Measurements from ENCODE around the gene LRP1B.

Gene LRP1B

DNA sequence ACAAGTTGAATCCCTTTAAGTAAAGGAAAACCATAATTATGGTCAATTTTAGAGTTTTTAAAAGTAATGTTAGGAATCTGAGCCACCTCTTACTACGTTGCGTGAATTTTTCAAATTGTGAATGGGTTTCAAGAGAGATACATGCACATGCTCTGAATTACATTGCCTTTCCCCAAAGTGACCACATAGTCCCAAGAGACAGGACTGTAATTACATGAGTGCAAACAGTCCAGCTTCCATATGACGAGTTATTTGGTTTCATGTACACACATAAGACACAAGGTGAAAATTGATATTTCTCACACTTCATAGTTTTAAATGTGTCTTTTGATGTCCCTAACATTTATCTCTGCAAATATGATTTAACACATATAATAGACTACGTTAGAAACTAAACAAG lies 850.8 kb downstream of the LRP1B start:
- DNase-seq (ENCODE audit: extremely low read depth, low read depth) = no peak
- H3K4me3 ChIP-seq (replicated peaks; ENCODE audit: low read depth, low read length) = no peak overlapping the region
- TF ChIP-seq, protein P1, sequence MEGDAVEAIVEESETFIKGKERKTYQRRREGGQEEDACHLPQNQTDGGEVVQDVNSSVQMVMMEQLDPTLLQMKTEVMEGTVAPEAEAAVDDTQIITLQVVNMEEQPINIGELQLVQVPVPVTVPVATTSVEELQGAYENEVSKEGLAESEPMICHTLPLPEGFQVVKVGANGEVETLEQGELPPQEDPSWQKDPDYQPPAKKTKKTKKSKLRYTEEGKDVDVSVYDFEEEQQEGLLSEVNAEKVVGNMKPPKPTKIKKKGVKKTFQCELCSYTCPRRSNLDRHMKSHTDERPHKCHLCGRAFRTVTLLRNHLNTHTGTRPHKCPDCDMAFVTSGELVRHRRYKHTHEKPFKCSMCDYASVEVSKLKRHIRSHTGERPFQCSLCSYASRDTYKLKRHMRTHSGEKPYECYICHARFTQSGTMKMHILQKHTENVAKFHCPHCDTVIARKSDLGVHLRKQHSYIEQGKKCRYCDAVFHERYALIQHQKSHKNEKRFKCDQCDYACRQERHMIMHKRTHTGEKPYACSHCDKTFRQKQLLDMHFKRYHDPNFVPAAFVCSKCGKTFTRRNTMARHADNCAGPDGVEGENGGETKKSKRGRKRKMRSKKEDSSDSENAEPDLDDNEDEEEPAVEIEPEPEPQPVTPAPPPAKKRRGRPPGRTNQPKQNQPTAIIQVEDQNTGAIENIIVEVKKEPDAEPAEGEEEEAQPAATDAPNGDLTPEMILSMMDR (IDR thresholded peaks at IDR 0.05; ENCODE audit: low read depth, low read length, missing control alignments) = no peak

DNA sequence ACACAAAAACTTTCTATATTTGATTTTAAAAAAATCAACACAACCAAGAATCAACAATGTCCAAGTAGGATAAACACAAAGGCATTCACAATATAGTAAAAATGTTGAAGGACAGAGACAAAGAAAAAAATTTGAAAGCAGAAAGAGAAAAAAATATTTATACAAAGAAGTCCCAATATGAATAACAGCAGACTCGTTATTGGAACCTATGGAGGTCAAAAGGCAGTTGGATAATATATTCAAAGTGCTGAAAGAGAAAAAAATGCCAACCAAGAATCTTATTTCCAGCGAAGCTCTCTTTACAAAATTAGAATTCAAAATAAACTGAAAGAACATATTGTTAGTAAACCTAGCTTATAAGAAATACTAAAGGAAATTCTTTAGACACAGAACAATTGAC lies 859.5 kb downstream of the LRP1B start:
- no peak overlapping the region for H3K4me3 ChIP-seq (replicated peaks; ENCODE audit: low read depth, low read length)
- no peak for DNase-seq (ENCODE audit: extremely low read depth, low read depth)
- TF ChIP-seq, protein P1 (IDR thresholded peaks at IDR 0.05; ENCODE audit: low read depth, low read length, missing control alignments) = no peak

DNA sequence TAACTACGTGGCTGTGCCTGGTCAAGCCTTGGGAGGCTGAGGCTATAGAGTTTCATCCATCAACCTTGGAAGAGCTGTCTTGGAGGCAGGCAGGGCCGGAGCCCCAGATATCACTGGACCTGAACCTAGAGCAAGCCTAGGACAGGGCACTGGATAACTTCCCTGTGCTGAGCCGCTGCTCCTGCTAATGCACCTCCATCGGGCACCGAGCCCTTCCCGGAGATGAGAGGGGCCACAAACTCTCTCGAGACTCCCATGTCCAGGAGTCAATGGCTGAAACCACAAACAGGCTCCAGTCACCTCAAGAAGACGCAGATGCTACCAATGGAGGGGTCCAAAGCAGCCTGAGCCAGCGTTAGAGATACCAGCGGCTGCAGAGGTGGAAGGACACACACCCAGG lies 866.0 kb downstream of the LRP1B start:
- no peak overlapping the region for H3K4me3 ChIP-seq (replicated peaks; ENCODE audit: low read depth, low read length)
- DNase-seq (ENCODE audit: extremely low read depth, low read depth) = no peak
- TF ChIP-seq, protein P1 (IDR thresholded peaks at IDR 0.05; ENCODE audit: low read depth, low read length, missing control alignments) = no peak

- H3K4me3 ChIP-seq (replicated peaks; ENCODE audit: low read depth, low read length) = no peak overlapping the region
- no peak for DNase-seq (ENCODE audit: extremely low read depth, low read depth)
- TF ChIP-seq, protein P1 (IDR thresholded peaks at IDR 0.05; ENCODE audit: low read depth, low read length, missing control alignments) = no peak
Observed at GRCh38 chr2:141260911-141261310, 869.9 kb downstream of the LRP1B start.

DNA sequence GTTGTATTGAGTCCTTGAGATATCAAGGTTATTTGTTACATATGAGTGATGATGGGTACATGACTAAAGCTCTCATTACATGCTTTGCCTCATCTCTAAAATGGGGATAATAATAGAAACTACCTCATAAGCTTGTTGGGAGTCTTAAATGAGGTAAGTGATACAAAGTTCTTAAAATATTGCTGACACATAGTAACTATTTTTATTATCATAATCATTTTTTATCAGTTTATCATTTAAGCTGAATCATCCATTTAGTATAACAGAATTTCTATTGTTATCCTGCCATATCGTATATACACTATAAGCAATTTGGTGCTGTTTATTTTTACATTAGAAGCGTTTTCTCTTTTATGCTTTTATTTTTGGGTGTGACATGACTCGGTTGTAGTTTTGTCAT lies 871.1 kb downstream of the LRP1B start:
- TF ChIP-seq, protein P1 (IDR thresholded peaks at IDR 0.05; ENCODE audit: low read depth, low read length, missing control alignments) = no peak
- no peak overlapping the region for H3K4me3 ChIP-seq (replicated peaks; ENCODE audit: low read depth, low read length)
- no peak for DNase-seq (ENCODE audit: extremely low read depth, low read depth)

GRCh38 chr2:141242008-141242407 lies 888.8 kb downstream of the LRP1B start:
- TF ChIP-seq, protein P1 (IDR thresholded peaks at IDR 0.05; ENCODE audit: low read depth, low read length, missing control alignments) = no peak
- DNase-seq (ENCODE audit: extremely low read depth, low read depth) = no peak
- H3K4me3 ChIP-seq (replicated peaks; ENCODE audit: low read depth, low read length) = no peak overlapping the region

DNA sequence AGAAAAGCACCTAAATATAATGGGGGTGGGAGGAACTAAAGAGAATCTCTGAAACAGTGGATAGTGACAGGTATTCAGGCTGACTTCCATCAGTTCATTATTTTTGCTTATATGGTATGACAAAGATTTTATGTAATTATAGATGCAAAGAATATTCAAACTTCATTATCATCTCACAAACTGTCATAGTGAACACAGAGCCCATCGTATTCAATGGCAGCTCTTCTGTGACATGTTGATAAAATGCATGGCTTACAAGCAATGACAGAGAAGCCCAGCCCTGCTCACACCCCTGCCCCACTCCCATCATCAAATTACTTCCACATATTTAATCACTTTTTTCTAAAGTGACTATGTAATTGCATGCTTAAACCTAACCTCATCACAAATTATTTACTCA lies 904.3 kb downstream of the LRP1B start:
- TF ChIP-seq, protein P1 (IDR thresholded peaks at IDR 0.05; ENCODE audit: low read depth, low read length, missing control alignments) = no peak

More for the DNA sequence above, 904.3 kb downstream of the LRP1B start:
- no peak overlapping the region for H3K4me3 ChIP-seq (replicated peaks; ENCODE audit: low read depth, low read length)
- DNase-seq (ENCODE audit: extremely low read depth, low read depth) = no peak
